Adrenal gland (tissue), 5 donors: ENCODE data around the gene BTNL8.

Experiments used
- CTCF ChIP-seq, 6 experiments: fragments of 450-650 bp in 4 of 6; fragments of 200-600 bp in 2 of 6; sonication (generic) in 1 of 6; IDR thresholded peaks; 1 replicate in 5 of 6; 2 replicates in 1 of 6; pipeline versions ENCODE4 v1.5.1 to v1.8.0; 2016 to 2021; ENCODE audit warnings: antibody characterized with exemption in 6 of 6, mild to moderate bottlenecking in 2 of 6, moderate library complexity in 1 of 6
- POLR2A ChIP-seq, 2 donors: fragments of 450-650 bp; IDR thresholded peaks; one replicate each; pipeline ENCODE4 v1.6.1; 2017; ENCODE audit warnings: antibody characterized with exemption in 2 of 2, mild to moderate bottlenecking in 2 of 2, moderate library complexity in 1 of 2
- donor health status: DM: no; HTN: no; CAD: no.

GRCh38 chr5:180852495-180852894, 46.5 kb upstream of the BTNL8 start:
- TF ChIP-seq POLR2A (IDR thresholded peaks at IDR 0.05) (no peak), CTCF (IDR thresholded peaks at IDR 0.05) (no peak)
